Right hindlimb (tissue), 1 donor: ENCODE results near the gene MPEG1.
A peak's percentile ranks its signal among the peaks of the same experiment; 100 is the strongest.

Source experiments
- DNase-seq: peaks from one replicate; pipeline ENCODE4 v3.0.0-alpha.2; 2018

The MPEG1 gene

GRCh38 chr11:59218319-59218718, 5.6 kb upstream of the MPEG1 start:
- DNase-seq: no peak

- peak; percentile 39 for DNase-seq
Measured at GRCh38 chr11:59216641-59217564, 4.2 kb upstream of the MPEG1 start.

GRCh38 chr11:59214141-59214893, 1.6 kb upstream of the MPEG1 start:
- no peak for DNase-seq

- no peak for DNase-seq
Measured at GRCh38 chr11:59212222-59212621, 505 bp downstream of the MPEG1 start.

- no peak for DNase-seq
Measured at GRCh38 chr11:59208956-59209355, 3.8 kb downstream of the MPEG1 start.

- DNase-seq: peak; percentile 46
Measured at GRCh38 chr11:59207988-59208451, 4.7 kb downstream of the MPEG1 start.

GRCh38 chr11:59206635-59207034, 6.1 kb downstream of the MPEG1 start:
- DNase-seq: no peak

- DNase-seq: no peak
Measured at GRCh38 chr11:59205648-59206047, 7.1 kb downstream of the MPEG1 start.

- DNase-seq: no peak
Measured at GRCh38 chr11:59204746-59205145, 8.0 kb downstream of the MPEG1 start.

GRCh38 chr11:59201353-59201752, 11.4 kb downstream of the MPEG1 start:
- DNase-seq: no peak

GRCh38 chr11:59200423-59200746, 12.3 kb downstream of the MPEG1 start:
- no peak for DNase-seq

GRCh38 chr11:59199546-59200422, 12.9 kb downstream of the MPEG1 start:
- DNase-seq: no peak

- no peak for DNase-seq
Measured at GRCh38 chr11:59198726-59199125, 14.0 kb downstream of the MPEG1 start.

GRCh38 chr11:59197991-59198390, 14.7 kb downstream of the MPEG1 start:
- peak; percentile 89 for DNase-seq

- no peak for DNase-seq
Measured at GRCh38 chr11:59196777-59197176, 15.9 kb downstream of the MPEG1 start.

- no peak for DNase-seq
Measured at GRCh38 chr11:59195586-59195985, 17.1 kb downstream of the MPEG1 start.

- peak; percentile 51 for DNase-seq
Measured at GRCh38 chr11:59193587-59194130, 19.1 kb downstream of the MPEG1 start.

- no peak for DNase-seq
Measured at GRCh38 chr11:59192446-59193020, 20.2 kb downstream of the MPEG1 start.

- no peak for DNase-seq
Measured at GRCh38 chr11:59191890-59192289, 20.8 kb downstream of the MPEG1 start.

- no peak for DNase-seq
Measured at GRCh38 chr11:59191095-59191494, 21.6 kb downstream of the MPEG1 start.

- no peak for DNase-seq
Measured at GRCh38 chr11:59189986-59190385, 22.7 kb downstream of the MPEG1 start.

GRCh38 chr11:59188954-59189353, 23.8 kb downstream of the MPEG1 start:
- no peak for DNase-seq
